ENCODE results near the gene ACSF2. TPM values are rescaled to one million over a fixed set of nuclear protein-coding genes. Genes with fewer than 3 reads are reported as not detected.

Gene ACSF2
- total RNA-seq, 1 experiment from 2014 or later = 12.2 TPM

DNA sequence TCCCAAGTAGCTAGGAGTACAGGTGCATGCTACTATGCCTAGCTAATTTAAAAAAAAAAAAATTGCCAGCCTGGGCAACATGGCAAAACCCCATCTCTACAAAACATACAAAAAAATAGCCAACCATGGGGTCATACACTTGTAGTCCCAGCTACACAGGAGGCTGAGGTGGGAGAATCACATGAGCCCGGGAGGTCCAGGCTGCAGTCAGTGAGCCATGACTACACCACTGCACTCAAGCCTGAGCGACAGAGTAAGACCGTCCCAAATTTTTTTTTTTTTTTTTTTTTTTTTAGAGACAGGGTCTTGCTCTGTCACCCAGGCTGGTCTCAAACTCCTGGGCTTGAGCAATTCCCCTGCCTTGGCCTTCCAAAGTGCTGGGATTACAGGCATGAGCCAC is 27.9 kb downstream of the ACSF2 start:
- H4K20me1 ChIP-seq (ENCODE audit: control insufficient read depth, insufficient read depth, insufficient read length) = no peaks in the 10 kb centered on the region
- no peak overlapping the region for H3K4me2 ChIP-seq (ENCODE audit: insufficient read depth, insufficient read length, low read length)
- WGBS (ENCODE audit: extremely low coverage, insufficient read length, low lambda C conversion rate) = no CpG with 5 or more reads among the region's 3 CpGs
- DNase-seq = no peak
- no peak overlapping the region for H3K27ac Mint-ChIP-seq
- no peak overlapping the region for H4K91ac ChIP-seq (ENCODE audit: insufficient read length, low read depth, low read length)
- no peak overlapping the region for H2AK5ac ChIP-seq (ENCODE audit: insufficient read length, low read length)
- H3K27me3 ChIP-seq (ENCODE audit: insufficient read depth, low read length) = no peaks in the 10 kb centered on the region
- no peak overlapping the region for H3K56ac ChIP-seq (ENCODE audit: insufficient read length, low read depth, low read length)
- H3K23ac ChIP-seq (ENCODE audit: insufficient read length, low read depth, low read length) = no peak overlapping the region
- H2BK15ac ChIP-seq (ENCODE audit: low read depth, low read length) = no peak overlapping the region
- H3K4me1 Mint-ChIP-seq = no peaks in the 10 kb centered on the region
- no peak overlapping the region for H3K18ac ChIP-seq (ENCODE audit: insufficient read length, low read depth, low read length)
- H3K79me1 ChIP-seq (ENCODE audit: insufficient read depth, low read depth, low read length, poor library complexity, severe bottlenecking) = no peaks in the 10 kb centered on the region
- no peak overlapping the region for H4K8ac ChIP-seq (replicated peaks; ENCODE audit: insufficient read length, low read depth, low read length)
- no peak overlapping the region for H2BK5ac ChIP-seq (ENCODE audit: insufficient read length, low read length)
- no peaks in the 10 kb centered on the region for H3K9me3 Mint-ChIP-seq
- no peak overlapping the region for H2BK20ac ChIP-seq (ENCODE audit: low read depth, low read length, poor library complexity, severe bottlenecking)
- no peak overlapping the region for H2BK12ac ChIP-seq (ENCODE audit: insufficient read length, low read depth, low read length)
- no peak overlapping the region for H3T11ph ChIP-seq (ENCODE audit: low read length)
- H2BK120ac ChIP-seq (ENCODE audit: low read depth, low read length, poor library complexity, severe bottlenecking) = no peak overlapping the region
- no peak overlapping the region for H3K14ac ChIP-seq (ENCODE audit: insufficient read depth, low read length)
- no peak overlapping the region for H3K4me3 Mint-ChIP-seq
- H3K23me2 ChIP-seq (ENCODE audit: insufficient read length, low read depth, low read length, poor library complexity, severe bottlenecking) = no peaks in the 10 kb centered on the region
- TF ChIP-seq, protein P1, sequence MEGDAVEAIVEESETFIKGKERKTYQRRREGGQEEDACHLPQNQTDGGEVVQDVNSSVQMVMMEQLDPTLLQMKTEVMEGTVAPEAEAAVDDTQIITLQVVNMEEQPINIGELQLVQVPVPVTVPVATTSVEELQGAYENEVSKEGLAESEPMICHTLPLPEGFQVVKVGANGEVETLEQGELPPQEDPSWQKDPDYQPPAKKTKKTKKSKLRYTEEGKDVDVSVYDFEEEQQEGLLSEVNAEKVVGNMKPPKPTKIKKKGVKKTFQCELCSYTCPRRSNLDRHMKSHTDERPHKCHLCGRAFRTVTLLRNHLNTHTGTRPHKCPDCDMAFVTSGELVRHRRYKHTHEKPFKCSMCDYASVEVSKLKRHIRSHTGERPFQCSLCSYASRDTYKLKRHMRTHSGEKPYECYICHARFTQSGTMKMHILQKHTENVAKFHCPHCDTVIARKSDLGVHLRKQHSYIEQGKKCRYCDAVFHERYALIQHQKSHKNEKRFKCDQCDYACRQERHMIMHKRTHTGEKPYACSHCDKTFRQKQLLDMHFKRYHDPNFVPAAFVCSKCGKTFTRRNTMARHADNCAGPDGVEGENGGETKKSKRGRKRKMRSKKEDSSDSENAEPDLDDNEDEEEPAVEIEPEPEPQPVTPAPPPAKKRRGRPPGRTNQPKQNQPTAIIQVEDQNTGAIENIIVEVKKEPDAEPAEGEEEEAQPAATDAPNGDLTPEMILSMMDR (conservative IDR thresholded peaks at IDR 0.05) = no peak
- no peaks in the 10 kb centered on the region for H3K36me3 Mint-ChIP-seq (ENCODE audit: insufficient read depth in 1 of 3, low read depth in 3 of 3)
- no peaks in the 10 kb centered on the region for H3K79me2 ChIP-seq (ENCODE audit: insufficient read depth, low read length)
- H3K27me3 Mint-ChIP-seq (ENCODE audit: low read depth) = no peaks in the 10 kb centered on the region; the same call in 1 of the 2 replicates
- H2AFZ ChIP-seq (ENCODE audit: low read length) = no peak overlapping the region
- H3K4me1 ChIP-seq (ENCODE audit: insufficient read depth, low read length) = no peaks in the 10 kb centered on the region
- H3K4ac ChIP-seq (ENCODE audit: low read depth, low read length) = no peak overlapping the region
- H3K9ac ChIP-seq (ENCODE audit: extremely low read depth, insufficient read length, low read length) = no peak overlapping the region
- H3K9me3 ChIP-seq (ENCODE audit: control insufficient read depth, low read depth, low read length) = no peaks in the 10 kb centered on the region
- H3K27ac ChIP-seq (ENCODE audit: insufficient read length, low read depth, low read length) = no peak overlapping the region
- no peak overlapping the region for H4K5ac ChIP-seq (ENCODE audit: insufficient read length, low read depth, low read length)
